GM18505 (cell line): ENCODE measurements around the gene KLF15.

Experiments
- ATAC-seq: cut with Tn5 transposase; IDR thresholded peaks from one replicate; pipeline ENCODE4 v1.9.1; 2021; ENCODE audit not compliant: unreplicated experiment
- POLR2A ChIP-seq: IDR thresholded peaks from 4 replicates; pipeline ENCODE4 v1.6.1; 2011; ENCODE audit warnings: borderline replicate concordance; ENCODE audit not compliant: insufficient read depth, insufficient read length; ENCODE audit errors: extremely low read depth

KLF15 gene

DNA sequence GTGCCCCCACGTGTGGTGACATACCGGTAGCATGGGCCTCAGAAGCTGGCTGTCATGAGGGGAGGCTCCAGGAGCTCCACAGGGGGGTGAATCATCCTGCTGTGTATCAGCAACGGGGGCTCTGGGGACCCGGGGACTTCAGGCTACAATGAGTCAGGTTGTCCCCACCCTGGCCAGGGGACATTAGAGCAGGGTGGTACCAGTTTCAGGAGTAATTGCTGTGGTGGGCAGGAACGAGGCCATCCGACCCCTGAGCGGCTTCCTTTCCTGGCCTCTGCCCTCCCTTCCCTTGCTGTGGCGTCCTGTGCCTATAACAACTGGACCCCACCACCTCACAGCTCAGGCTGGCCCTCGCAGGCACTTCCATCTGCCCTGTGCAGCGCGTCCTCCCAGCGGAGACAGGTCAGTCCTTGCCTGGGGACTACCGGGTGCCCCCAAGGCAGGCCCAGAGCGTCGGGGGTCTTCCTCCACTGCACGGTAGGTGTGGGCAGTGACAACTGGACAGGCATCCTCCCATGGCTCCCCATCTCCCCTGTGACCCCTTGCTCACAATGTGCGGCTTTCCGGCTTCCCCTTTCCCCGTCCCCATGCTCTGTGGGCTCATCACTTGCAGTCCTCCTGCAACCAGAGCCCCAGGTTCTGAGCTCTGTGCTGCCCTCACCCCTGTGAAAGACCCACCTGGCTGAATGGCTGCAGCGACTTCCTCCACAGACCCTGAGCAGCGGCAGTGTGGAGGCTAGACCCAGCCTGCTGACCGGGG is 57.0 kb downstream of the KLF15 start:
- no peak for ATAC-seq
- no peak for TF ChIP-seq POLR2A

DNA sequence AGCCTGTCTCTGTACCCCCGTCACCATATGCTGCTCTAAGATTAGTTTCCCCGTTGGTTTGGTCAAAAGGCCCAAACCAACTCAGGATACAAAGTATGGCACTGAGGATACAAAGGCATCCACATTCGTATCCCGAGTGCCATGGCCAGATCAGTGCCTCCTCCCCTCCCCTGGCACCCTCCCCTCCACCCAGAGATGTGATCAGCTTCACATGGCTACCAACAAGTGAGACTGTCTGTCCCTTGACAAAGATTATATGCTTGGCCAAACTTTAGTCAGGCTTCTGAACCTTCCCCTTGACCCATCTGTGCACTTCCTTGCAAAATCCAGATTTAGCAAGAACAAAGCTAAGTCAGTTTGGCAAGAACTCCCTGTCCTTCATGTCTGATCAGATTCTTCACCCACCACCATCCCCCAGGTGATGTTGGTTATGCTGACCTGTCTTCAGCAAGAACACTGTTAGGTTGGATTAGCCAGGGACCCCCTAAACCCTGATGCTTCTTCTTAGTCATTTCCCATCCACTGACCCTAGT is 61.7 kb downstream of the KLF15 start:
- no peak for TF ChIP-seq POLR2A
- ATAC-seq: no peak

DNA sequence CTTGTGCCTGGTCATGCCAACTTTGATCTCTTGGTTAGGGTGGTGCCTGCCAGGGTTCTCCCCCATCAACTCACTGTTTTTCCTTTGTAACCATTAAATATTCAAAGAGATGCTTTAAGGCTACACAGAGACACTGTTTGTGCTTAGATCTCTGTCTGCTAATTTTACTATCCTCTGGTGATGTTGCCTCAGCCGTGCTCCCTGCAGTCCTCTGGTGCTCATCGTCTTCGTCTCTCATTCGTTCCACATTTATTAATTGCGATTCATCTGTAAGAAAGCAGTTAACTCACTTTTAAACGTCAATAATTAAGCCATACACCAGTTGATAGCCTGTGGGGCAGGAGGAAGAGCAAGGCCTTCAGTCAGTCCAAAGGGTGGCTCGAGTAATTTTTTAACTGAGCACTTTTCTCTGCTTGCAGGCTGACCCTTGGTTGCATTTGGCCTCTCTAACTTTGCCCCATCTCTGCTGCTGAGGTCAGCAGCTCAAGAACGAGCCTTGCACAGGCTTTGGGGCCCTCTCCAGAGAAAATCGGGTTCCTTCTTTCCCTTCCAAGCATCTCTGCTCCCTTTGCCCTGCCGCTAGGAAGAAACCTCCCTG is 62.9 kb downstream of the KLF15 start:
- TF ChIP-seq POLR2A: no peak
- no peak for ATAC-seq

DNA sequence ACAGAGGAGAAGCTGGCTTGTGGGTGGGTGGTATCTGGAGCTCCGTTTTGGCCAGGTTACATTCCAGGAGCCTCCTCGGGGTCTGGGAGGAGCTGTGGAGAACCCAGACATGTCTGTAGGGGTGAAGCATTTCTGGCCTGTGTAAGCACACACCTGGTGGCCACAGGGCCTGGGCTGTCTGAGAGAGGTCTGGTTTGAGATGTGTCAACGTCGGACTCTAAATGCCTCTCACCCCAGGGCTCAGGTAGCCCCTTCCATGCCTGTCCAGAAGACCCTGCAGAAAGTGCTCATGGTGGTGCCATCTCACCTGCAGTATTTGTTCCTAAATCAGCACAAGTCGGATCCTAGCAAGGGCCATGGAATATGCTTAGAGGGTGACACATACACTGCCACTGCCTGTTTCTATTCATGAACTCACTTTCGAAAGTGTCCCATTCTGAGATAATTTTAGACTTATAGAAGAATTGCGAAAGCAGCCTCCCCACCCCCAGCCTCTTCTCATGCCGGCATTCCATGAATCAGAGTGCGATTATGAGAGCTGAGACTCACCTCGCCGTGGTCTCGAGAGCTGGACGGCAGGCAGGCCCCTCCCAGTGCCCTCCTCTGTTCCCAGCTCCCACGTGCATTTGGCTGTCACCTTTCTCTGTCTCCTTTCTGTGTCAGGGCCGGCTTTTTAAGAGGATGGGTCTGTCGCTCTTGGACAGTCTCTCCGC is 63.7 kb downstream of the KLF15 start:
- TF ChIP-seq POLR2A: no peak
- ATAC-seq: no peak
